Mammary epithelial cell (primary cell): ENCODE results near the gene PLEKHA8.

Experiments
- EZH2 ChIP-seq: IDR thresholded peaks from 2 replicates; pipeline ENCODE4 v1.6.1; 2012; ENCODE audit warnings: low read length, inconsistent platforms, borderline replicate concordance
- TF ChIP-seq, protein P1 (sequence below), 2 donors: IDR thresholded peaks in 1 of 2; conservative IDR thresholded peaks in 1 of 2; 2 replicates each; pipeline ENCODE4 v1.5.1; 2011 to 2012; ENCODE audit warnings: inconsistent platforms in 2 of 2, low read length in 2 of 2, mild to moderate bottlenecking in 2 of 2, control low read depth in 1 of 2, low read depth in 1 of 2; ENCODE audit not compliant: insufficient read depth in 1 of 2; ENCODE audit errors: extremely low read depth in 1 of 2

GRCh38 chr7:30170476-30171205, 142.4 kb downstream of the PLEKHA8 start:
- TF ChIP-seq, protein P1, sequence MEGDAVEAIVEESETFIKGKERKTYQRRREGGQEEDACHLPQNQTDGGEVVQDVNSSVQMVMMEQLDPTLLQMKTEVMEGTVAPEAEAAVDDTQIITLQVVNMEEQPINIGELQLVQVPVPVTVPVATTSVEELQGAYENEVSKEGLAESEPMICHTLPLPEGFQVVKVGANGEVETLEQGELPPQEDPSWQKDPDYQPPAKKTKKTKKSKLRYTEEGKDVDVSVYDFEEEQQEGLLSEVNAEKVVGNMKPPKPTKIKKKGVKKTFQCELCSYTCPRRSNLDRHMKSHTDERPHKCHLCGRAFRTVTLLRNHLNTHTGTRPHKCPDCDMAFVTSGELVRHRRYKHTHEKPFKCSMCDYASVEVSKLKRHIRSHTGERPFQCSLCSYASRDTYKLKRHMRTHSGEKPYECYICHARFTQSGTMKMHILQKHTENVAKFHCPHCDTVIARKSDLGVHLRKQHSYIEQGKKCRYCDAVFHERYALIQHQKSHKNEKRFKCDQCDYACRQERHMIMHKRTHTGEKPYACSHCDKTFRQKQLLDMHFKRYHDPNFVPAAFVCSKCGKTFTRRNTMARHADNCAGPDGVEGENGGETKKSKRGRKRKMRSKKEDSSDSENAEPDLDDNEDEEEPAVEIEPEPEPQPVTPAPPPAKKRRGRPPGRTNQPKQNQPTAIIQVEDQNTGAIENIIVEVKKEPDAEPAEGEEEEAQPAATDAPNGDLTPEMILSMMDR (conservative IDR thresholded peaks at IDR 0.05 in 1 of 2, IDR thresholded peaks at IDR 0.05 in 1 of 2; ENCODE audit: extremely low read depth in 1 of 2, insufficient read depth in 1 of 2, low read depth in 1 of 2, low read length in 2 of 2) = no peak
- TF ChIP-seq EZH2 = no peak
